ENCODE data around the gene NOL6.

DNA sequence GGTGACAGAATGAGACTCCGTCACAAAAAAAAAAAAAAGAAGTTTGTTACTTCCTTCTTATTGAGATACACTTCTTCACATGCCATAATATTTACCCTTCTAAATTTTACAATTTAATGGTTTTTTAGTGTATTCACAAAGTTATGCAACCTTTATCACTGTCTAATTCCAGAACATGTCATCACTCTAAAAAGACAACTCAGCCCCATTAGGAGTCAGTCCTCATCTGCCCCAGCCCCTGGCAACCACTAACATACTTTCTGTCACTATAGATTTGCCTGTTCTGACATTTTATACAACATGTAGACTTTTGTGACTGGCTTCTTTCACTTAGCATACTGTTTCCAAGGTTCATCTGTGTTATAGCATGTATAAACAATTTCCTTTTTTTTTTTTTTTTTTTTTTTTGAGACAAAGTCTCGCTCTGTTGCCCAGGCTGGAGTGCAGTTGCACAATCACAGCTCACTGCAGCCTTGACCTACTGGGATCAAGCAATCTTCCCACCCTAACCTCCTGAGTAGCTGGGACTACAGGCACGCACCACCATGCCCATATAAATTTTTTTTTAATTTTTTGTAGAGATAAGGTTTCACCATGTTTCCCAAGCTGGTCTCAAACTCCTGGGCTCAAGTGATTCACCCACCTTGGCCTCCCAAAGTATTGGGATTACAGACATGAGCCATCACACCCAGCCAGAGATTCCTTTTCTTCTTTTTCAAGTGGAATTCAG is 44.3 kb downstream of the NOL6 start:
- TF ChIP-seq, protein P1, sequence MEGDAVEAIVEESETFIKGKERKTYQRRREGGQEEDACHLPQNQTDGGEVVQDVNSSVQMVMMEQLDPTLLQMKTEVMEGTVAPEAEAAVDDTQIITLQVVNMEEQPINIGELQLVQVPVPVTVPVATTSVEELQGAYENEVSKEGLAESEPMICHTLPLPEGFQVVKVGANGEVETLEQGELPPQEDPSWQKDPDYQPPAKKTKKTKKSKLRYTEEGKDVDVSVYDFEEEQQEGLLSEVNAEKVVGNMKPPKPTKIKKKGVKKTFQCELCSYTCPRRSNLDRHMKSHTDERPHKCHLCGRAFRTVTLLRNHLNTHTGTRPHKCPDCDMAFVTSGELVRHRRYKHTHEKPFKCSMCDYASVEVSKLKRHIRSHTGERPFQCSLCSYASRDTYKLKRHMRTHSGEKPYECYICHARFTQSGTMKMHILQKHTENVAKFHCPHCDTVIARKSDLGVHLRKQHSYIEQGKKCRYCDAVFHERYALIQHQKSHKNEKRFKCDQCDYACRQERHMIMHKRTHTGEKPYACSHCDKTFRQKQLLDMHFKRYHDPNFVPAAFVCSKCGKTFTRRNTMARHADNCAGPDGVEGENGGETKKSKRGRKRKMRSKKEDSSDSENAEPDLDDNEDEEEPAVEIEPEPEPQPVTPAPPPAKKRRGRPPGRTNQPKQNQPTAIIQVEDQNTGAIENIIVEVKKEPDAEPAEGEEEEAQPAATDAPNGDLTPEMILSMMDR (conservative IDR thresholded peaks at IDR 0.05; ENCODE audit: low read depth in 2 of 2), result no peak
- TF ChIP-seq, protein P2, sequence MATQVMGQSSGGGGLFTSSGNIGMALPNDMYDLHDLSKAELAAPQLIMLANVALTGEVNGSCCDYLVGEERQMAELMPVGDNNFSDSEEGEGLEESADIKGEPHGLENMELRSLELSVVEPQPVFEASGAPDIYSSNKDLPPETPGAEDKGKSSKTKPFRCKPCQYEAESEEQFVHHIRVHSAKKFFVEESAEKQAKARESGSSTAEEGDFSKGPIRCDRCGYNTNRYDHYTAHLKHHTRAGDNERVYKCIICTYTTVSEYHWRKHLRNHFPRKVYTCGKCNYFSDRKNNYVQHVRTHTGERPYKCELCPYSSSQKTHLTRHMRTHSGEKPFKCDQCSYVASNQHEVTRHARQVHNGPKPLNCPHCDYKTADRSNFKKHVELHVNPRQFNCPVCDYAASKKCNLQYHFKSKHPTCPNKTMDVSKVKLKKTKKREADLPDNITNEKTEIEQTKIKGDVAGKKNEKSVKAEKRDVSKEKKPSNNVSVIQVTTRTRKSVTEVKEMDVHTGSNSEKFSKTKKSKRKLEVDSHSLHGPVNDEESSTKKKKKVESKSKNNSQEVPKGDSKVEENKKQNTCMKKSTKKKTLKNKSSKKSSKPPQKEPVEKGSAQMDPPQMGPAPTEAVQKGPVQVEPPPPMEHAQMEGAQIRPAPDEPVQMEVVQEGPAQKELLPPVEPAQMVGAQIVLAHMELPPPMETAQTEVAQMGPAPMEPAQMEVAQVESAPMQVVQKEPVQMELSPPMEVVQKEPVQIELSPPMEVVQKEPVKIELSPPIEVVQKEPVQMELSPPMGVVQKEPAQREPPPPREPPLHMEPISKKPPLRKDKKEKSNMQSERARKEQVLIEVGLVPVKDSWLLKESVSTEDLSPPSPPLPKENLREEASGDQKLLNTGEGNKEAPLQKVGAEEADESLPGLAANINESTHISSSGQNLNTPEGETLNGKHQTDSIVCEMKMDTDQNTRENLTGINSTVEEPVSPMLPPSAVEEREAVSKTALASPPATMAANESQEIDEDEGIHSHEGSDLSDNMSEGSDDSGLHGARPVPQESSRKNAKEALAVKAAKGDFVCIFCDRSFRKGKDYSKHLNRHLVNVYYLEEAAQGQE (IDR thresholded peaks at IDR 0.05; ENCODE audit: unreplicated experiment), result no peak
- no peak for TF ChIP-seq POLR2AphosphoS5 (IDR thresholded peaks at IDR 0.05; ENCODE audit: low read depth)
- TF ChIP-seq EZH2 (IDR thresholded peaks at IDR 0.05; ENCODE audit: low read depth, unreplicated experiment), result no peak
- TF ChIP-seq EZH2phosphoT487 (IDR thresholded peaks at IDR 0.05; ENCODE audit: unreplicated experiment), result no peak
- TF ChIP-seq JUNB (IDR thresholded peaks at IDR 0.05; ENCODE audit: unreplicated experiment), result no peak
- TF ChIP-seq, protein P3, sequence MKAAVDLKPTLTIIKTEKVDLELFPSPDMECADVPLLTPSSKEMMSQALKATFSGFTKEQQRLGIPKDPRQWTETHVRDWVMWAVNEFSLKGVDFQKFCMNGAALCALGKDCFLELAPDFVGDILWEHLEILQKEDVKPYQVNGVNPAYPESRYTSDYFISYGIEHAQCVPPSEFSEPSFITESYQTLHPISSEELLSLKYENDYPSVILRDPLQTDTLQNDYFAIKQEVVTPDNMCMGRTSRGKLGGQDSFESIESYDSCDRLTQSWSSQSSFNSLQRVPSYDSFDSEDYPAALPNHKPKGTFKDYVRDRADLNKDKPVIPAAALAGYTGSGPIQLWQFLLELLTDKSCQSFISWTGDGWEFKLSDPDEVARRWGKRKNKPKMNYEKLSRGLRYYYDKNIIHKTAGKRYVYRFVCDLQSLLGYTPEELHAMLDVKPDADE (IDR thresholded peaks at IDR 0.05), result no peak
- no peak for TF ChIP-seq STAT1 (IDR thresholded peaks at IDR 0.05; ENCODE audit: unreplicated experiment)
- no peak for TF ChIP-seq CREB1 (CRISPR knock-in tag; IDR thresholded peaks at IDR 0.05; ENCODE audit: low read depth)
- TF ChIP-seq NANOG (IDR thresholded peaks at IDR 0.05; ENCODE audit: borderline replicate concordance), result no peak
- TF ChIP-seq ZNF331 (CRISPR knock-in tag; IDR thresholded peaks at IDR 0.05; ENCODE audit: low read depth), result no peak

Data from GM23338 (cell line).